Right renal pelvis (tissue), 4 donors: ENCODE measurements around the gene ZBTB46. TPM values are rescaled to one million over a fixed set of nuclear protein-coding genes. Genes with fewer than 3 reads are reported as not detected.
"Not testable (repeated sequence)": the region's sequence is repeated elsewhere in the genome, so short reads cannot be mapped to it uniquely, and the experiment has no call there.

ENCODE experiments used
- DNase-seq, 4 donors: peaks; one replicate each; pipeline ENCODE4 v3.0.0-alpha.2; 2013; ENCODE audit warnings: low read depth in 4 of 4, low spot score in 3 of 4, missing footprints in 1 of 4
- polyA plus RNA-seq, 4 donors: library from polyadenylated mRNA; unstranded; fragments of 120-200 nt; gene quantifications; one replicate each; pipeline ENCODE4 v1.2.1, GENCODE V29; 2013; ENCODE audit not compliant: insufficient read length in 4 of 4

ZBTB46 gene, protein sequence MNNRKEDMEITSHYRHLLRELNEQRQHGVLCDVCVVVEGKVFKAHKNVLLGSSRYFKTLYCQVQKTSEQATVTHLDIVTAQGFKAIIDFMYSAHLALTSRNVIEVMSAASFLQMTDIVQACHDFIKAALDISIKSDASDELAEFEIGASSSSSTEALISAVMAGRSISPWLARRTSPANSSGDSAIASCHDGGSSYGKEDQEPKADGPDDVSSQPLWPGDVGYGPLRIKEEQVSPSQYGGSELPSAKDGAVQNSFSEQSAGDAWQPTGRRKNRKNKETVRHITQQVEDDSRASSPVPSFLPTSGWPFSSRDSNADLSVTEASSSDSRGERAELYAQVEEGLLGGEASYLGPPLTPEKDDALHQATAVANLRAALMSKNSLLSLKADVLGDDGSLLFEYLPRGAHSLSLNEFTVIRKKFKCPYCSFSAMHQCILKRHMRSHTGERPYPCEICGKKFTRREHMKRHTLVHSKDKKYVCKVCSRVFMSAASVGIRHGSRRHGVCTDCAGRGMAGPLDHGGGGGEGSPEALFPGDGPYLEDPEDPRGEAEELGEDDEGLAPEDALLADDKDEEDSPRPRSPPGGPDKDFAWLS
- polyA plus RNA-seq, result 10 to 100 TPM; 16.7 to 20.1 (median 18.0) TPM

DNA sequence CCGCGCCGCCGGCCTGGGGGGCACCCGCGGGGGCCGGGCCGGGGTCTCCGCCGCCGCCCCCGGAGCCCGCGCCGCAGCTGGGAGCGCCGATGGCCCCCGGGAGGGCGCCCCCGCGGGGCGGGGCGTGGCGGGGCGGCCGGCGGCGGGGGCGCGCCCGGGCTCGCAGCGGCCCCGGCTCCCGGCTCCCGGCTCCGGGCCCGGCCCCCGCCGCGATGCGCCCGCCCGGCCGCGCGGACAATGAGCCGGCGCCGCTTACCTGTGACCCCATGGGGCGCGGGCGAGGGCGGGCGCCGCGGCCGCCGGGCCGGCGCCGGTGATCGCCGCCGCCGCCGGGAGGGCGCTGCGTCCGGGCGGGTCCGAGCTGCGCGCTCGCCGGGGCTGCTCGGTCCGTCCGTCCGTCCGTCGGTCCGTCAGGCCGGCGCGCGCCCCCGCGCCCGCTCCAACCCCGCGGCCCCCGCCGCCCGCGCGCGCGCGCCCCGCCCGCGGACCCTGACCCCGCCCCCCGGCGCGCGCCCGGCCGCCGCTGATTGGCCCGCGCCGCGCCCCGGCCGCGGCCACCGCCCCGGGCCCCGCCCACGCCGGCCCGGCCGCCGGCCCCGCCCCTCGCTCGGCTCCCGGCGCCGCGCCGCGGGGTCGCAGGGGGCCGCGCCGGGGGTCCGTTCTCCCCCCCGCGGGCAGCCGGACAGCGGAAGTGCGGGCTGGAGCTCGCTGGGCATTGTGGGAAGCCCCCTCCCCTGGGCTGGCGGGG, at the start of gene ZBTB46:
Gene ZBTB46 (minus strand): TSS at position 424 of the 748 bp plus-strand sequence. CDS start 40,507 bp downstream, outside the sequence.
- DNase-seq, result no peak

DNA sequence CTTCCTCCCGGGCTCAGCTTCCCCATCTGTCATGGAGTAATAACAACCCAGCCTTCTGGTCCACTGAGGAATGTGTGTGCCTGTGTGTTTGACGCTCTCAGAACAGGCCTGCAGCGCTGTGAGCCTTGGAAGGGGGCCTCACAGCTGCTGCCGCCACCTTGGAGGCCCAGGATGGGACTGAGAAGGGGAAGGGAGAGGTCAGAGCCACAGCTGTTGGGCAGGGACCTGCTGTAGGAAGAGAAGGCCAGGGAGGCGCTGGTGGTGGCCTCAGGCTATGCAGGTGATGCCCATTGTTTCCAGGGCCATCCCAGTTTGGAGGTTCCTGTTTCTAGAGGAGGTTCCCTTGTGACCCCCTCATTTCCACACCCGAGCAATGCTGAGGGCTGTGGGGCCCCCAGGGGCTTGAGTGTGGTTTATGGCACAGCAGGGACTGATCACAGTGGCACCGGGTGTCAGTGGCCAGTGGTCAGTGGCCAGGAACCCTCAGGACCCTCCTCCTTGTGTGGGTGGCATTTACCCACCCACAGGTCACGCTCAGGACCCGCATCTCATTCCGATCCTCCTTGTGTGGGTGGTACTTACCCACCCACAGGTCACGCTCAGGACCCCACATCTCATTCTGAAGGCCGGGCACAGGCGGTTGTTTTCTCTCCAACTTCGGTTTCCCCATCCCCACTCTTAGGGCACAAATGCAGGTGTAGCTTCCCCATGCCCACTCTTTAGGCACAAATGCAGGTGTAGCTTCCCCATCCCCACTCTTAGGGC, 48.0 kb upstream of the ZBTB46 start:
- no peak for DNase-seq

DNA sequence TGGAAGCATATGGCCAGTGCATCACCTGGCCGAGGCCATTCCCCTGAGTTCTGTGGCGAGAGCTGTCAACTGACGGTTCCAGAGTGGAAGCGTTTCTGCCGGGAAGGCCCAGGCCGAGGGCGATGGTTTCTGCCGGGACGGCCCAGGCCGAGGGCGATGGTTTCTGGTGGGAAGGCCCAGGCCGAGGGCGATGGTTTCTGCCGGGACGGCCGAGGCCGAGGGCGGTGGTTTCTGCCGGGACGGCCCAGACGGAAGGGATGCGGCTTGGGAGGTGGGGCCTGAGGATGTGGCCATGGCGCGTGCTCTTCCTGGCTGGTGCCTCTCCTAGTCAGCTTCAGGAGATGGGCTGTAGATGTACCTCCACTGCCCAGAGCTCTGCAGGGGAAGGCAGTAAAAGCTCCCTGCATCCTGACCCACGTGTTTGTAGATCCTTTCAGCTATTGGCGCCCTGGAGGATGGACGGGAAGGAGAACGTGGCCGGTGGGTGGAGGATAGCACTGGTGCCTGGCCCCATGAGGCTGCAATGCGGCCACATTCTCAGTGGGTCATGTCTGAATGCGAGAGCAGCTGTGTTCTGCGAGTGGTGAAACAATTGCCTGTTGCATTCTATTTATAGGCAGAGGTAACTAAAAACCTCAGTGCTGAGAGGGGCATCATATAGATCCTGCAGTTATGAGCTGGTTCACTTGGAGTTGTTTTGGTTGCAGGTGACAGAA, 46.8 kb upstream of the ZBTB46 start:
- DNase-seq, result no peak

DNA sequence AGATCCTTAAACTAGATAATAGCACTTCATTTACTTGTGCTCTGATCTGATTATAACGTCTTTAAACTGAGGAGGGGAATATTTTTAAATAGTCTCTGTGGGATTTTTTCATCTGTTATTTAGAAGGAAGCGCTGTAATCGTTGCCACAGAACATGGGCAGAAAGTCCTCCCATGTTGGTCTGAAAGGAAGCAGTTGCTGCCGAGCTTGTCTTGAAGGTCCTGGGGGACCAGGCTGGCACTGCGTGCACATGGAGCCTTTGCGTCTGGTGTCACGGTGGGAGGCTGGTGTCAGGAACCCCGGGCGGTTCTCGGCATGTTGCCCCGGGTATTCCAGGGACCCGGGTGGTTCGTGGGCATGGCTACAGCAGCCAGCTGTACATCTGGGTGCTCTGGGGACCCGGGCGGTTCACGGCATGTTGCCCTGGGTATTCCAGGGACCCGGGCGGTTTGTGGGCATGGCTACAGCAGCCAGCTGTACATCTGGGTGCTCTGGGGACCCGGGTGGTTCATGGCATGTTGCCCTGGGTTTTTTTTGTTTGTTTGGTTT, 45.5 kb upstream of the ZBTB46 start:
- no peak for DNase-seq

DNA sequence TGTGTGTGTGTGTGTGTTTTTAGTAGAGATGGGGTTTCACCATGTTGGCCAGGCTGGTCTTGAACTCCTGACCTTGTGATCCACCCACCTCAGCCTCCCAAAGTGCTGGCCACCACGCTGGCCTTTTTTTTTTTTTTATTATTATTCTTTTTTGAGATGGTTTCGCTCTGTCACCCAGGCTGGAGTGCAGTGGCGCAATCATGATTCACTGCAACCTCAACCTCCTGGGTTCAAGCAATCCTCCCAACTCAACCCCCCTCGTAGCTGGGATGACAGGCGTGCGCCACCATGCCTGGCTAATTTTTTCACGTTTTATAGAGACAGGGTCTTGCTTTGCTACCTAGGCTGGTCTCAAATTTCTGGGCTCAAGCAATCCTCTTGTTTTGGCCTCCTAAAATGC, 43.2 kb upstream of the ZBTB46 start:
- not testable (repeated sequence) for DNase-seq

DNA sequence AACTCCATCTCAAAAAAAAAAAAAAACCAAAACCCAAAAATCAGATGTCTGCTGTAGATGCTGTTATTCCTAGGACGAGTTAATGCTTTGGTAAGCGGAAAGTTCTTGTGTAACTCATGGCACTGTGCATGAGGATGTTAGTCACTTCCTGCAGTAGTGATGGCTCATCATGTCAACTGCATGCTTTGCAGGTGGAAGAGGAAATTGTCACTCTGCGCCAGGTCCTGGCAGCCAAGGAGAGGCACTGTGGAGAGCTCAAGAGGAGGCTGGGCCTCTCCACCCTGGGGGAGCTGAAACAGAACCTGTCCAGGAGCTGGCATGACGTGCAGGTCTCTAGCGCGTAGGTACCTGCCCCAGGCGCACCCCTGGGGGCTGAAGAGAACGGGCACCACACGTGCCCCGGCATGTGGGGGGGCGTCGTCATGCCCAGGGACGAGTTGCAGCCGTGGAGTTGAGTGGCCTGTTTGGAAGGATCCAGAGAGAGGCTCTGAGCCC, 42.5 kb upstream of the ZBTB46 start:
- DNase-seq, result no peak

DNA sequence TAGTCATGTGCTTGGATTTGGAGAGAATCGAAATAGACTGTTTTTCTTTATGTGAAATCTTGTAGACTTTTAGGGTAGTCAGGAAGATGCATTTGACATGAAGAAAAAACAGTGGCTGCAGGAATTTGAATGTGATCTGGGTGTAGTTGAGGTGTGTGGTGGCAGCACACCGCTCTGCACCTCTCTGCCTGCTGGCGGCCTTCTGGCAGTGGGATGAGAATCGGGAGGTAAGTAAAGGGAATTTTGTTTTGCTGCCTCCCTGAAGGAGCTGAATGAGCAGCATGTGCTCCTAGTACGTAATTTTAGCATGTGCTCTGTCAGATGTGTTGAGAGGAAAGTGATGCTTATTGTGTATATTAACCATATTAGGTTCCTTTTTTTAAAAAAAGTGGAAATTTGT, 37.2 kb upstream of the ZBTB46 start:
- DNase-seq, result no peak

DNA sequence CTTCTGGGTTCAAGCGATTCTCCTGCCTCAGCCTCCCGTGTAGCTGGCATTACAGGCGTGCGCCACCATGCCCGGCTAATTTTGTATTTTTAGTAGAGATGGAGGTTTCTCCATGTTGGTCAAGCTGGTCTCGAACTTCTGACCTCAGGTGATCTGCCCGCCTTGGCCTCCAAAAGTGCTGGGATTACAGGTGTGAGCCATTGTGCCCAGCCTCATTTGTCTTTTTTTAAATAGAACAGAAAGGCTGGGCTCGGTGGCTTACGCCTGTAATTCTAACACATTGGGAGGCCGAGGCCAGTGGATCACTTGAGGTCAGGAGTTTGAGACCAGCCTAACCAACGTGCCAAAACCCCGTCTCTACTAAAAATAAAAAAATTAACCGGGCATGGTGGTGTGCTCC, 36.0 kb upstream of the ZBTB46 start:
- DNase-seq, result not testable (repeated sequence)

DNA sequence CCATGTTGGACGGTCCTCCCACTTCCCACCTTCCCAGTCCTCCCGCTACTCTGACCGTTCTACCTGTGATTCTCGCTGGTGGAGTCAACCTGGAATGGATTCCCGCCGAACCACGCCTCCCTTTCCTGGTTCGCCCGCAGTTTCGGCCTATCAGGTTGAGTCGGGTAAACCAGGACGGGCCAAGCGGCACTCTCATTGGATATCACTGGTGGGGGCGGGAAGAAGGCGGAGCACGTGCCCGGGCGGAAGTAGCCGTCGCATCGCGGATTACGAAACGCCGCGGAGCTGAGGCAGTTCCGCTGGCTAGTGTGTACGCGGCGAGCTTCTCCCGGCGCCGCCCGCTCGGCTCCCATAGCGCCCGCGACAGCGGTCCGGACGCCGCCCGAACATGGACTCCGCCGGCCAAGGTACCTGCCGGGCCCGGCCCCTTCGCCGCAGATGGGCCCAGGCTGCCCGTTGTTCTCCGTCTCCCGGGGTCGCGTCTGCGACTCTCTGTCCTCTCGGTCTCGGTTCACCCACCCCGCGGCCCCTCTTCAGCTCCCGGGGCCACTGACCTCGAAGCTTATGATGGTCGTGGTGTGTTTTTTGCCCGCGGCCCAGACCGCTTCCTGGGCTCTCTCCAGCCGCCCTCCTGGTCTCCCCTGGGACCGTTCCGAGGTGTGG, 34.0 kb upstream of the ZBTB46 start, which contains the start of gene TPD52L2:
Gene TPD52L2 (plus strand): TSS at position 293 of the 663 bp plus-strand sequence. CDS start 96 bp downstream, at position 389.
- peak; percentile 89 to 99 (median 97) for DNase-seq

DNA sequence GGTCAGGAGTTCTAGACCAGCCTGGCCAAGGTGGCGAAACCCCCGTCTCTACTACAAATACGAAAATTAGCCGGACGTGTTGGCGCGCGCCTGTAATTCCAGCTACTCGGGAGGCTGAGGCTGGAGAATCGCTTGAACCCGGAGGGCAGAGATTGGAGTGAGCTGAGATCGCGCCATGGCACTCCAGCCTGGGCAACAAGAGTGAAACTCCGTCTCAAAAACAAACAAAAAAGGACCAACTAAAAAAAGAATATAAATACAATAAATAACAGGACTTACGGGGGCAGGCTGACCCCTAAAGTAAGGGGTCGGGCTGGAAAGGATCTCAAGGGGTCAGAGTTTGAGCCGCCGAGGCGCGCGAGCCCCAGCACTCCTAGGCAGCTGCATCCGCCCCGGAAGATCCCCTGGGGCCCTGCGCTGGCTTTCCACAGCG, 33.5 kb upstream of the ZBTB46 start:
- no peak for DNase-seq

DNA sequence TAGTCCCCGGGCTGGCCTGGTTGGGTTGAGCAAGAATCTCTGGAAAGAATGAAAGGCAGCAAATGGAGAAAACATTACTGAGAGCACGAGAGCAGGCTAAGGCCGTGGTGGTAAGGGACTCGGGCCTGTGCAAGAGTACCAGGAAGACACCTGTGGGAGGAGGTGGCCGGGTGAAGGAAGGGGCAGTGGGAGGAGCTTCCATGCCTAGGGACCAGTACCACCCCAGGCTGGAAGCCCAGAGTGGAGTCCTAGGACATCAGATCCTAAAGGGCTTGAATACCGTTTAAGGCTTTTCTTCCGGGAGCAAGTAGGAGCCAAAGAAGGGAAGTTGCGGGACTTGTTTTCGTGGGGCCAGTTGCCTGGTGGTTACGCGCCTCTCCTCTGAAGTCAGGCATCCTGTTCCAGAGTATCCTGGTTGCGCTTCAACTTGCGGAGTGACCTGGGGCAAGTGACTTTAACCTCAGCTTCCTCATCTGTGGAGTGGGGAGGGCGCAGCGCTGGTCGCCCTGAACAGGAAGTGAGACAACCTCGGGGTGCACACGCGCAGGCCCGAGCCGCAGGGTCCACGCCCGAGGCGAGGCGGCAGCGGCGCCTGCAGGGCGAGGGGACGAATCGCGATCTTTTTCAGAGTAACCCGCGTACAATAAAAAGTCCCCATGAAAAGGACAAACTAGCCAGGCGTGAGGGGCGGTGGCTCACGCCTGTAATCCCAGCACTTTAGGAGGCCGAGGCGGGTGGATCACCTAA, 32.9 kb upstream of the ZBTB46 start:
- peak in 2 of 4 donors; percentile 65 to 66 for DNase-seq

DNA sequence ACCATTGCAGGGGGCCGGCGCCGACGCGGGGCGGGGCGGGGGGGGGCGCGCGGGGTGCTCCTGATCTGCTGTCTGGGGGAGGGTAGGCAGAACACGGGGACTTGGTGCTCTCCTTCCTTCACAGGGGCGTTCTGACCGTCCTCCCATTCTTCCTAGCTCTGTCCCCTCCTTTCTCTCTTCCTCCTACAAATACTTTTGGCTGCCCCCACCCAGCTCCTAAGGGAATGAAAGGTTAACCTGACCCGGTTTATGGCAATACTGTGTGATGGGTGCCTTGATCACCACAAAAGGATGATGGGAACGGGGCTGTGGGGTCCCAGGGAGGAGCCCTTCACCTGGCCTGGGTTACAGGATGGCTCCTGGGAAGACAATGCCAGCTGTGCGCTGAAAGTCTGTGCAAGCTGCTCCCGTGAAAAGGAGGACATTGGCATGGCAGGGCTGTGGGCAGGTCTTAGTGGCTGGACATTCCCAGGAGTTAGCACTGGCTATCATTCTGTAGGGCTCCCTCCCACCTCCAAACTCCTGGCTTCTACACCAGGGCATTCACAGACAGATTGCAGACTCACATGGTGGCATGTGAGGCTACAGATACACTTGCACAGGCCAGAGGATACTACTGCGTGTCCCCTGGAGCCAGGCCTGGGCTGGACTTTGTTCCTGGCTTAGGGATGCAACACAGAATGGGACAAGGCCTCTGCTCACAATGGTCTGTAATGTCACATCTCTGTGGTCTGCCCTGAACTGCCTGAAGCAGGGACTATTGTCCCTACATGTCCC, 32.1 kb upstream of the ZBTB46 start:
- no peak for DNase-seq

DNA sequence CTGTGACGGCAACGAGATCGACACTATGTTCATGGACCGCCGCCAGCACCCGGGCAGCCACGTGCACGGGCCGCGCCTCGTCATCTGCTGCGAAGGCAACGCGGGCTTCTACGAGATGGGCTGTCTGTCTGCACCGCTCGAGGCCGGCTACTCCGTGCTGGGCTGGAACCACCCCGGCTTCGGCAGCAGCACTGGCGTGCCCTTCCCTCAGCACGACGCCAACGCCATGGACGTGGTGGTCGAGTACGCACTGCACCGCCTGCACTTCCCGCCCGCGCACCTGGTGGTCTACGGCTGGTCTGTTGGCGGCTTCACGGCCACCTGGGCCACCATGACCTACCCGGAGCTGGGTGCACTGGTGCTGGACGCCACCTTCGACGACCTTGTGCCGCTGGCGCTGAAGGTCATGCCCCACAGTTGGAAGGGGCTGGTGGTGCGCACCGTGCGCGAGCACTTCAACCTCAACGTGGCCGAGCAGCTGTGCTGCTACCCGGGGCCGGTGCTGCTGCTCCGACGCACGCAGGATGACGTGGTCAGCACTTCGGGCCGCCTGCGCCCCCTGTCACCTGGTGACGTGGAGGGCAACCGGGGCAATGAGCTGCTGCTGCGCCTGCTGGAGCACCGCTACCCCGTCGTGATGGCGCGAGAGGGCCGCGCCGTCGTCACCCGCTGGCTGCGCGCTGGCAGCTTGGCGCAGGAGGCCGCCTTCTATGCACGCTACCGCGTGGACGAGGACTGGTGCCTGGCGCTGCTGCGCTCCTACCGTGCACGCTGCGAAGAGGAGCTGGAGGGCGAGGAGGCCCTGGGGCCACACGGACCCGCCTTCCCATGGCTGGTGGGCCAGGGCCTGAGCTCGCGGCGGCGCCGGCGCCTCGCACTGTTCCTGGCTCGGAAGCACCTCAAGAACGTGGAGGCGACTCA, 31.2 kb upstream of the ZBTB46 start:
- DNase-seq, result no peak

DNA sequence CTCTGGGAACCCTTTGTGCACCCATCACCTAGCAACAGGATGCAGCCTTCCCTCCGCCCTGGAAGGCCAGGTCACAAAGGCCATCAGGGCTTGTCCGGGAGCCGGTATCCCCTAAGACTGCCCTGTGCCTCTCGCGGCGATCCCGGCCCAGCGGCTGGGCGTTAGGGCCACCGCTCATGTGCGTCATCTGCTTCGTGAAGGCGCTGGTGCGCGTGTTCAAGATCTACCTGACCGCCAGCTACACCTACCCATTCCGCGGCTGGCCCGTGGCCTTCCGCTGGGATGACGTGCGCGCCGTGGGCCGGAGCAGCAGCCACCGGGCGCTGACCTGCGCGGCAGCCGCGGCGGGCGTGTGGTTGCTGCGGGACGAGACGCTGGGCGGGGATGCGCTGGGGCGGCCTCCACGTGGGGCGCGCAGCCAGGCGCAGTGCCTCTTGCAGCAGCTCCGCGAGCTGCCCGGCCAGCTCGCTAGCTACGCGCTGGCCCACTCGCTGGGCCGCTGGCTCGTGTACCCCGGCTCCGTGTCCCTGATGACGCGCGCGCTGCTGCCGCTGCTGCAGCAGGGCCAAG, 30.4 kb upstream of the ZBTB46 start, which contains the start of gene ABHD16B:
Gene ABHD16B (plus strand): TSS at position 134 of the 570 bp plus-strand sequence. CDS start 43 bp downstream, at position 177.
- no peak for DNase-seq

DNA sequence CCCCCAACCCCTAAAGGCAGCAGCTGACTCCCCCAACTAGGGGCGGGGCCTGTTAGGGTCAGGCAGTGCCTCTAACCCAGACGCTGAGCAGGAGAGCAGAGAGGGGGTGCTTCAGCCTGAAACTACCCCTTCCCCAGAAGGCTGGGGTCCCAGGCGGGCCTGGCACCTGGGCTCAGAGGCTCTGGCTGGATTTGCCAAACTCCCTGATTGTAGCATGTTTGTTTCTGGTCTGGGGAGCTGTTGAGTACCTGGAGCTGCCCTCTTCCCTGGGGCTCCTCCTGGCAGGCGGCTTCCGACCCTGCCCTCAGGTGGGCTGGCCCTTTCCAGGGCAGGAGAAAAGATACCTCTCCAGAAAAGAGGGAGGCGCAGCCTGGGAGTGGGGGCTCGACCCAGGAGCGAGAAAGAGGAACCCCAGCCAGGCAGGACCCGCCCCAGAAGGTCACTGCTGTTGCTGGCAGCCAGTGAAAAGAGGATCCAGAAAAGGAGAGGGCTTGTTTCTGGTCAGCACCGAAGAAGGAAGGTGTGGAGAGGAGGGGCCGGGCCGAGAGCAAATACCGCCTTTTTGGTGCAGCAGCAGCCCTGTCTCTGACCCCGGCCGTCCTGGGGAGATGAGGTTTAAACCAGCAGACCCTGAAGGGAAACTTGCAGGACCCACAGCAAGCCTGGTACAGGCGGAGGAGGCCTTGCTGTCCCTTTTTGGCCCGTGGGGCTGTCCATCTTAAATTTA, 29.4 kb upstream of the ZBTB46 start:
- no peak for DNase-seq
